ENCODE measurements around the gene NCOA5. TPM values are rescaled to one million over a fixed set of nuclear protein-coding genes. Genes with fewer than 3 reads are reported as not detected.

NCOA5 gene
- total RNA-seq, 1 donor from 2014 or later, result 48.6 TPM

- peaks cover 61% of the 10 kb centered on the region for H3K27me3 Mint-ChIP-seq
- H3K4me1 Mint-ChIP-seq (ENCODE audit: unreplicated experiment), result no peaks in the 10 kb centered on the region
- H3K4me3 Mint-ChIP-seq, result no peak overlapping the region
- no peak overlapping the region for H3K27ac Mint-ChIP-seq
- no peaks in the 10 kb centered on the region for H3K36me3 Mint-ChIP-seq
- no peak for TF ChIP-seq CTCF (conservative IDR thresholded peaks at IDR 0.05)
- no peak for DNase-seq (ENCODE audit: extremely low spot score, unreplicated experiment)
- no peaks in the 10 kb centered on the region for H3K9me3 Mint-ChIP-seq
These were observed 33.0 kb upstream of the NCOA5 start for GRCh38 chr20:46122516-46123481.

GRCh38 chr20:46122071-46122470, 32.3 kb upstream of the NCOA5 start:
- Mint-ChIP-seq H3K4me3 (no peak overlapping the region), H3K4me1 (ENCODE audit: unreplicated experiment) (no peaks in the 10 kb centered on the region), H3K27ac (no peak overlapping the region), H3K9me3 (no peaks in the 10 kb centered on the region), H3K27me3 (peaks cover 60% of the 10 kb centered on the region), H3K36me3 (no peaks in the 10 kb centered on the region)
- DNase-seq (ENCODE audit: extremely low spot score, unreplicated experiment), result no peak
- TF ChIP-seq CTCF (conservative IDR thresholded peaks at IDR 0.05), result no peak

- no peak for TF ChIP-seq CTCF (conservative IDR thresholded peaks at IDR 0.05)
- Mint-ChIP-seq H3K4me3 (no peak overlapping the region), H3K36me3 (no peaks in the 10 kb centered on the region), H3K4me1 (ENCODE audit: unreplicated experiment) (no peaks in the 10 kb centered on the region), H3K9me3 (no peaks in the 10 kb centered on the region), H3K27ac (no peak overlapping the region), H3K27me3 (peaks cover 56% of the 10 kb centered on the region)
- no peak for DNase-seq (ENCODE audit: extremely low spot score, unreplicated experiment)
These were observed 31.6 kb upstream of the NCOA5 start for GRCh38 chr20:46121184-46121930.

GRCh38 chr20:46120136-46120535, 30.4 kb upstream of the NCOA5 start:
- H3K27me3 Mint-ChIP-seq, result peaks cover 63% of the 10 kb centered on the region
- TF ChIP-seq CTCF (conservative IDR thresholded peaks at IDR 0.05), result no peak
- no peaks in the 10 kb centered on the region for H3K9me3 Mint-ChIP-seq
- no peaks in the 10 kb centered on the region for H3K4me1 Mint-ChIP-seq (ENCODE audit: unreplicated experiment)
- no peak overlapping the region for H3K4me3 Mint-ChIP-seq
- no peak overlapping the region for H3K27ac Mint-ChIP-seq
- no peaks in the 10 kb centered on the region for H3K36me3 Mint-ChIP-seq
- no peak for DNase-seq (ENCODE audit: extremely low spot score, unreplicated experiment)

- no peaks in the 10 kb centered on the region for H3K4me1 Mint-ChIP-seq (ENCODE audit: unreplicated experiment)
- TF ChIP-seq CTCF (conservative IDR thresholded peaks at IDR 0.05), result no peak
- no peaks in the 10 kb centered on the region for H3K9me3 Mint-ChIP-seq
- H3K27ac Mint-ChIP-seq, result no peak overlapping the region
- H3K36me3 Mint-ChIP-seq, result no peaks in the 10 kb centered on the region
- no peak overlapping the region for H3K4me3 Mint-ChIP-seq
- peaks cover 67% of the 10 kb centered on the region for H3K27me3 Mint-ChIP-seq
- DNase-seq (ENCODE audit: extremely low spot score, unreplicated experiment), result no peak
These were observed 29.8 kb upstream of the NCOA5 start for GRCh38 chr20:46119547-46119946.
